Activated CD4-positive, alpha-beta T cell treated with anti-CD3 and anti-CD28 coated beads, Interleukin-2, amount 50 U/mL, for 4 hours (primary cell): ENCODE results near the gene KDM4B.
"Not testable (repeated sequence)": the region's sequence is repeated elsewhere in the genome, so short reads cannot be mapped to it uniquely, and the experiment has no call there.

ENCODE experiments used
- DNase-seq, 2 experiments: peaks; one replicate each; pipeline ENCODE4 v3.0.0-alpha.2; 2020

Gene KDM4B

GRCh38 chr19:4969292-4969771 is 419 bp downstream of the KDM4B start:
- no peak for DNase-seq

- DNase-seq = no peak
These were observed 1.0 kb downstream of the KDM4B start for GRCh38 chr19:4969772-4970531.

GRCh38 chr19:4970558-4971423 is 1.9 kb downstream of the KDM4B start:
- DNase-seq = no peak

- no peak for DNase-seq
These were observed 2.5 kb downstream of the KDM4B start for GRCh38 chr19:4971424-4971793.

GRCh38 chr19:4971816-4972495 is 3.0 kb downstream of the KDM4B start:
- DNase-seq = no peak

GRCh38 chr19:4972509-4973230 is 3.8 kb downstream of the KDM4B start:
- no peak for DNase-seq

- DNase-seq = no peak
These were observed 6.1 kb downstream of the KDM4B start for GRCh38 chr19:4974880-4975469.

- DNase-seq = not testable (repeated sequence)
These were observed 6.7 kb downstream of the KDM4B start for GRCh38 chr19:4975601-4976000.

- no peak for DNase-seq
These were observed 7.7 kb downstream of the KDM4B start for GRCh38 chr19:4976401-4977298.

- no peak for DNase-seq
These were observed 8.6 kb downstream of the KDM4B start for GRCh38 chr19:4977299-4978174.

GRCh38 chr19:4979211-4979807 is 10.4 kb downstream of the KDM4B start:
- no peak for DNase-seq

- no peak for DNase-seq
These were observed 11.2 kb downstream of the KDM4B start for GRCh38 chr19:4980067-4980466.

- DNase-seq = no peak
These were observed 12.1 kb downstream of the KDM4B start for GRCh38 chr19:4980838-4981680.

GRCh38 chr19:4981681-4981958 is 12.7 kb downstream of the KDM4B start:
- DNase-seq = no peak

- no peak for DNase-seq
These were observed 14.6 kb downstream of the KDM4B start for GRCh38 chr19:4983346-4984105.

GRCh38 chr19:4984106-4984380 is 15.1 kb downstream of the KDM4B start:
- no peak for DNase-seq

GRCh38 chr19:4984438-4984990 is 15.6 kb downstream of the KDM4B start:
- DNase-seq = no peak

- DNase-seq = no peak
These were observed 16.7 kb downstream of the KDM4B start for GRCh38 chr19:4985551-4985991.
